GM12878 (cell line): ENCODE data around the gene TSC22D3. TPM values are rescaled to one million over a fixed set of nuclear protein-coding genes. Genes with fewer than 3 reads are reported as not detected.

ENCODE experiments used
- EP300 ChIP-seq, 2 experiments: fragments of 150-350 bp in 1 of 2; IDR thresholded peaks; 2 replicates each; pipeline ENCODE4 v1.6.1; 2011 to 2012; ENCODE audit warnings: low read depth in 2 of 2, low read length in 2 of 2, borderline replicate concordance in 1 of 2, improper control_type of control experiment in 1 of 2, inconsistent platforms in 1 of 2; ENCODE audit not compliant: control insufficient read depth in 1 of 2
- ETV6 ChIP-seq, 2 experiments: fragments of 450-650 bp in 1 of 2; IDR thresholded peaks in 1 of 2; conservative IDR thresholded peaks in 1 of 2; 2 replicates each; pipeline ENCODE4 v1.6.1; 2014; ENCODE audit warnings: antibody characterized with exemption in 1 of 2, borderline replicate concordance in 1 of 2, low read depth in 1 of 2, mild to moderate bottlenecking in 1 of 2, moderate library complexity in 1 of 2
- NFXL1 ChIP-seq: fragments of 450-650 bp; IDR thresholded peaks from 2 replicates; pipeline ENCODE4 v1.6.1; 2017; ENCODE audit warnings: antibody characterized with exemption, mild to moderate bottlenecking, borderline replicate concordance
- NFYA ChIP-seq: IDR thresholded peaks from 2 replicates; pipeline ENCODE4 v1.6.1; 2011; ENCODE audit warnings: low read depth, mild to moderate bottlenecking, low read length, improper control_type of control experiment, borderline replicate concordance
- RAD21 ChIP-seq: IDR thresholded peaks from 2 replicates; pipeline ENCODE4 v1.6.1; 2011; ENCODE audit warnings: mild to moderate bottlenecking, low read depth, low read length, moderate library complexity; ENCODE audit not compliant: insufficient read depth
- RAD51 ChIP-seq: fragments of 450-650 bp; IDR thresholded peaks from 2 replicates; pipeline ENCODE4 v1.6.1; 2016; ENCODE audit warnings: moderate library complexity, mild to moderate bottlenecking, inconsistent platforms
- TCF3 ChIP-seq: IDR thresholded peaks from 2 replicates; pipeline ENCODE4 v1.6.1; 2012; ENCODE audit warnings: low read depth, mild to moderate bottlenecking, low read length, borderline replicate concordance; ENCODE audit not compliant: insufficient read depth
- ZNF207 ChIP-seq: fragments of 450-650 bp; IDR thresholded peaks from 2 replicates; pipeline ENCODE4 v1.6.1; 2014; ENCODE audit warnings: antibody characterized with exemption, mild to moderate bottlenecking, borderline replicate concordance
- polyA plus RNA-seq, 11 experiments: library from polyadenylated mRNA; depleted of rRNA in 4 of 11; unstranded in 6 of 11; stranded (reverse) in 5 of 11; fragments of >200 nt; fragmentation: Nextera tagmentation in 4 of 11; fragmentation: Illumina TruSeq in 1 of 11; extraction: Ambion mirVana in 4 of 11; extraction: Trizol in 1 of 11; gene quantifications; 1 replicate in 1 of 11; 2 replicates in 10 of 11; pipeline versions ENCODE4 v1.2.1 to v1.2.3, GENCODE V29; 2011 to 2016; ENCODE audit warnings: inconsistent platforms in 2 of 11, missing spikeins in 2 of 11, low read depth in 1 of 11
- total RNA-seq, 4 experiments: library from RNA; depleted of rRNA in 3 of 4; stranded (reverse); fragments of >200 nt in 3 of 4; fragmentation: Illumina TruSeq in 1 of 4; extraction: Trizol in 1 of 4; gene quantifications; 2 replicates each; pipeline versions ENCODE4 v1.2.1 to v1.2.3, GENCODE V29; 2013 to 2021
- TF ChIP-seq, protein P1 (sequence below): IDR thresholded peaks from 2 replicates; pipeline ENCODE4 v1.6.1; 2011; ENCODE audit warnings: borderline replicate concordance, low read depth, mild to moderate bottlenecking, moderate library complexity, low read length; ENCODE audit not compliant: insufficient read depth, poor library complexity, severe bottlenecking

The TSC22D3 gene
- total and polyA plus RNA-seq, 10 of the 15 experiments (the other 5 are each of a cell fraction or from before 2014, with no cell fraction given): 4.6 to 122 (median 16.1) TPM

DNA sequence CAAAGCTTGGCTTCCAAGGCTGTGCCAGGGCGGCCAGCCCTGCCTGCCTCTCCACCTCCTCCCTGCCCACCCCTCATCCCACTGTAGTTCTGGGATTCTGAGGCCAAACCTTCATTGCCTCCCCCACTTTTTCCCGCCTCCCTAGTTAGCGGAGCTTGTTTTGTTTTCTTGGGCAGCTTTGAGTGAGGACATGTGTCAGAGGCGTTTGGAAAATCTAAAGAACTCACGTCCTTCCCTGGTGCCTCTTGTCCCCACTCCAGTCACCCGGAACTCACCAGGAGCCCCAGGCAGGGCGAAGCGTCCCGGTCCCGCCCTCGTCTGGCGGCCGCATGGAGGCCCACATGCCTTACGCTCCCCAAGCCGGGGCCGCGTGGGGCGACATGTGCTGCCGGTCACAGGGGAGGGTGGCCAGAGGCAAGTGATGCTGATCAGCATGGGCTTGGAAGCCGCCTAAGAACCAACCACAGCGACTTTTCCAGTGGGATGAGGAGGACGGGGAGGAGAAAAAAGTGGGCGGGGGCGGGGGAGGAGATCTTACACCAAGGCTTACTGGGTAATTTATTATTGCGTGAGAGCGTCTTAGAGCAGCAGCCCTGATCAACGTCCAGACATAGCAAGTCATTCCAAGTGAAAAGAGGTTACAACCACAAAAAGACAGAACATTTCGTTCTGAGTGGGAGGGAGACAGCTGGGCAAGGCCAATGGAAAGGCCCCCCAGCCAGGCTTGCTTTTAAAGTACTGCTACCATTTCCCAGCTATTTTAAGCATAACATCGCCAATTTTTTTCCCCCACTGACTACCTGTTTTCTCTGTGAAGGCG lies 98.8 kb downstream of the TSC22D3 start (continued):
- TF ChIP-seq RAD51: no peak
- TF ChIP-seq NFYA: no peak
- no peak for TF ChIP-seq ZNF207
- peak; percentile 64 to 72; a peak in 3 of 4 replicates for TF ChIP-seq EP300 (IDR thresholded peaks at IDR 0.05; ENCODE audit: borderline replicate concordance in 1 of 2, control insufficient read depth in 1 of 2, low read depth in 2 of 2, low read length in 2 of 2)
- no peak for TF ChIP-seq ETV6 (conservative IDR thresholded peaks at IDR 0.05 in 1 of 2, IDR thresholded peaks at IDR 0.05 in 1 of 2; ENCODE audit: borderline replicate concordance in 1 of 2, low read depth in 1 of 2)
- TF ChIP-seq, protein P1, sequence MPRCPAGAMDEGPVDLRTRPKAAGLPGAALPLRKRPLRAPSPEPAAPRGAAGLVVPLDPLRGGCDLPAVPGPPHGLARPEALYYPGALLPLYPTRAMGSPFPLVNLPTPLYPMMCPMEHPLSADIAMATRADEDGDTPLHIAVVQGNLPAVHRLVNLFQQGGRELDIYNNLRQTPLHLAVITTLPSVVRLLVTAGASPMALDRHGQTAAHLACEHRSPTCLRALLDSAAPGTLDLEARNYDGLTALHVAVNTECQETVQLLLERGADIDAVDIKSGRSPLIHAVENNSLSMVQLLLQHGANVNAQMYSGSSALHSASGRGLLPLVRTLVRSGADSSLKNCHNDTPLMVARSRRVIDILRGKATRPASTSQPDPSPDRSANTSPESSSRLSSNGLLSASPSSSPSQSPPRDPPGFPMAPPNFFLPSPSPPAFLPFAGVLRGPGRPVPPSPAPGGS: no peak
- no peak for TF ChIP-seq RAD21
- TF ChIP-seq NFXL1: no peak
- TF ChIP-seq TCF3: peak; percentile 71; the same call in 1 of the 2 replicates
